PC-9 (cell line): ENCODE results near the gene CLCN2. TPM values are rescaled to one million over a fixed set of nuclear protein-coding genes. Genes with fewer than 3 reads are reported as not detected.

Experiments
- BruUV-seq: library from RNA; stranded (reverse); fragments of 400-500 nt; replicated peaks from 2 replicates; lab custom pipeline; 2021; lab: Mats Ljungman, UMichigan
- CTCF ChIA-PET: fragments of 300-600 bp; sonication (Branson Sonifier 250); formaldehyde crosslinking; loops from one replicate; lab custom pipeline; 2022; ENCODE audit warnings: antibody characterized with exemption; lab: Charles Lee
- POLR2A ChIA-PET: fragments of 300-600 bp; sonication (Branson Sonifier 250); formaldehyde crosslinking; loops from one replicate; lab custom pipeline; 2022; ENCODE audit warnings: antibody characterized with exemption; ENCODE audit not compliant: unreplicated experiment; lab: Charles Lee
- DNase-seq, 2 experiments: peaks; one replicate each; pipeline versions ENCODE4 v3.0.0 to v3.0.0-alpha.2; 2015 to 2022; ENCODE audit warnings: mixed read lengths in 1 of 2
- H2AFZ ChIP-seq: fragments of 200-600 bp; sonication (generic); 2 replicates; pipeline ENCODE4 v1.8.1; 2017; ENCODE audit warnings: antibody characterized with exemption
- H3F3A ChIP-seq: fragments of 200-600 bp; sonication (generic); 2 replicates; pipeline ENCODE4 v1.8.1; 2017; ENCODE audit warnings: antibody characterized with exemption, mild to moderate bottlenecking, low read depth; ENCODE audit not compliant: insufficient read depth
- H3K27ac ChIP-seq: fragments of 200-600 bp; sonication (generic); 2 replicates; pipeline ENCODE4 v1.6.1; 2016; ENCODE audit warnings: mixed run types
- H3K27me3 ChIP-seq: fragments of 200-600 bp; sonication (generic); 2 replicates; pipeline ENCODE4 v1.6.1; 2016; ENCODE audit warnings: low read depth, mixed run types; ENCODE audit not compliant: insufficient read depth
- H3K36me3 ChIP-seq: fragments of 200-600 bp; sonication (generic); 2 replicates; pipeline ENCODE4 v1.6.1; 2016; ENCODE audit warnings: low read depth, mixed run types
- H3K4me1 ChIP-seq: fragments of 200-600 bp; sonication (generic); replicated peaks from 2 replicates; pipeline ENCODE4 v1.6.1; 2016; ENCODE audit warnings: mixed run types; ENCODE audit not compliant: insufficient read depth
- H3K4me2 ChIP-seq: fragments of 200-600 bp; sonication (generic); 2 replicates; pipeline ENCODE4 v1.6.1; 2017; ENCODE audit warnings: mixed run types
- H3K4me3 ChIP-seq: fragments of 200-600 bp; sonication (generic); 2 replicates; pipeline ENCODE4 v1.6.1; 2016; ENCODE audit warnings: mixed run types
- H3K79me2 ChIP-seq: fragments of 200-600 bp; sonication (generic); 2 replicates; pipeline ENCODE4 v1.6.1; 2017; ENCODE audit warnings: low read depth, mixed run types
- H3K9me2 ChIP-seq: fragments of 200-600 bp; sonication (generic); 2 replicates; pipeline ENCODE4 v1.8.1; 2017; ENCODE audit warnings: mild to moderate bottlenecking; ENCODE audit not compliant: insufficient read depth
- H3K9me3 ChIP-seq: fragments of 200-600 bp; sonication (generic); 2 replicates; pipeline ENCODE4 v1.8.1; 2016; ENCODE audit warnings: low read depth; ENCODE audit not compliant: insufficient read depth
- H4K20me1 ChIP-seq: fragments of 200-600 bp; sonication (generic); 2 replicates; pipeline ENCODE4 v1.8.1; 2017; ENCODE audit not compliant: insufficient read depth
- EZH2 ChIP-seq: fragments of 200-600 bp; sonication (generic); IDR thresholded peaks from 2 replicates; pipeline ENCODE4 v1.8.0; 2017; ENCODE audit warnings: antibody characterized with exemption, low read depth
- intact Hi-C: fragments of 100-400 bp; cut with micrococcal nuclease; formaldehyde crosslinking; loops from one replicate; pipeline ENCODE4 v1.10.0; 2022; ENCODE audit not compliant: unreplicated experiment
- total RNA-seq: library from RNA; stranded (reverse); gene quantifications from 2 replicates; pipeline ENCODE4 v1.2.3, GENCODE V29; 2021
- TF ChIP-seq, protein P1 (sequence below): fragments of 200-600 bp; sonication (generic); conservative IDR thresholded peaks from 2 replicates; pipeline ENCODE4 v1.6.1; 2017; ENCODE audit warnings: mixed run types, antibody characterized with exemption, mild to moderate bottlenecking, moderate library complexity

The CLCN2 gene
- total RNA-seq, 1 experiment from 2014 or later: 27.1 TPM

DNA sequence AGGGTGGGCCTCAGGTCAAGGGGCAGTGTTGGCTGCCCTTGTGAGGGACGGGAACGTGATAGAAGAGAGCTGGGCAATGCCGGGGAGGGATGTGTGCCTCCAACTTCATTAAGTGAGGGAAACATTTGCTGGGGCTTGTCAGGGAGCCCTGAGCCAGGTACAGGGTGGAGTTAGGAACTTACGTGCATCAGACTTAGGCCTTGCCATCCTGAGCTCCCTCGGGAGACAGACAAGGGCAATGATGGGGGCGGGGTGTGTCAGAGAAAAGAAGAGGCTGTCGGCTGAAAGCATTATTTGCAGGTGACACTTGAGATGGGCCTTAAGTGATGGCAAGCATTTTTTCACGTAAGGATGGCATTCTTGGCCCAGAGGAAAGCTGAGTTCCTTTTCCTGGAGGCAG, 22.4 kb downstream of the CLCN2 start:
- Histone ChIP-seq H3F3A (peaks cover 41% of the 10 kb centered on the region), H2AFZ (no peak overlapping the region), H4K20me1 (peaks cover 21% of the 10 kb centered on the region), H3K79me2 (peaks cover 14% of the 10 kb centered on the region), H3K9me2 (no peaks in the 10 kb centered on the region), H3K4me3 (no peak overlapping the region), H3K27me3 (no peaks in the 10 kb centered on the region), H3K4me1 (peaks cover 30% of the 10 kb centered on the region), H3K27ac (no peak overlapping the region), H3K4me2 (no peak overlapping the region), H3K9me3 (no peaks in the 10 kb centered on the region), H3K36me3 (peaks cover 9% of the 10 kb centered on the region; the same call in 1 of the 2 replicates)
- ChIA-PET CTCF (no interaction called here), POLR2A (no interaction called here)
- DNase-seq: no peak
- no peak for TF ChIP-seq EZH2
- TF ChIP-seq, protein P1, sequence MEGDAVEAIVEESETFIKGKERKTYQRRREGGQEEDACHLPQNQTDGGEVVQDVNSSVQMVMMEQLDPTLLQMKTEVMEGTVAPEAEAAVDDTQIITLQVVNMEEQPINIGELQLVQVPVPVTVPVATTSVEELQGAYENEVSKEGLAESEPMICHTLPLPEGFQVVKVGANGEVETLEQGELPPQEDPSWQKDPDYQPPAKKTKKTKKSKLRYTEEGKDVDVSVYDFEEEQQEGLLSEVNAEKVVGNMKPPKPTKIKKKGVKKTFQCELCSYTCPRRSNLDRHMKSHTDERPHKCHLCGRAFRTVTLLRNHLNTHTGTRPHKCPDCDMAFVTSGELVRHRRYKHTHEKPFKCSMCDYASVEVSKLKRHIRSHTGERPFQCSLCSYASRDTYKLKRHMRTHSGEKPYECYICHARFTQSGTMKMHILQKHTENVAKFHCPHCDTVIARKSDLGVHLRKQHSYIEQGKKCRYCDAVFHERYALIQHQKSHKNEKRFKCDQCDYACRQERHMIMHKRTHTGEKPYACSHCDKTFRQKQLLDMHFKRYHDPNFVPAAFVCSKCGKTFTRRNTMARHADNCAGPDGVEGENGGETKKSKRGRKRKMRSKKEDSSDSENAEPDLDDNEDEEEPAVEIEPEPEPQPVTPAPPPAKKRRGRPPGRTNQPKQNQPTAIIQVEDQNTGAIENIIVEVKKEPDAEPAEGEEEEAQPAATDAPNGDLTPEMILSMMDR: no peak
- intact Hi-C loops: no loop called here
- no TSS peak for BruUV-seq

DNA sequence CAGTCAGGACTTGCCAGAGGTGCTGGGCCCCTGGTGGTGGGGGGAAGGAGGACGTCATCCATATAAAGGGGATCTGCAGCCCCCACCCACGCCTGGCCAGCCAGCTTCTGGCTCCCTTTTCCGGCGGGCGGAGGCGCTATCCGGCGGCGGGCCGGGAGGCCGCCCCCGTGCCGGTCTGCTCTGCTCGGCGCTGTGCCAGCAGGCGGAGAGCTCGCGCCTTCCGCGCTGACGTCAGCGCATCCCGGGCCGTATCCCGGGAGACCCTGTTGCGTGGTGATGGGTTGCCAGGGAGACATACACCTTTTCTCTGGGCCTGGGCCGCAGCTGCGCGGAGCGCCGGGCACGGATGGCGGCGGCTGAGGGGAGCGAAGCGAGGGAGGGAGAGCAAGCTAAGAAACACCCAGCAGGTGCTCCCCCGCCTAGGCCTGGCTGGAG, 22.9 kb downstream of the CLCN2 start:
- CTCF ChIA-PET: no interaction called here
- H3K9me3 ChIP-seq: no peaks in the 10 kb centered on the region
- H3K4me2 ChIP-seq: no peak overlapping the region
- H3K27me3 ChIP-seq: no peaks in the 10 kb centered on the region
- no peak overlapping the region for H2AFZ ChIP-seq
- BruUV-seq: no TSS peak
- no peak overlapping the region for H3K4me3 ChIP-seq
- peaks cover 35% of the 10 kb centered on the region for H3K4me1 ChIP-seq
- no peaks in the 10 kb centered on the region for H3K9me2 ChIP-seq
- H4K20me1 ChIP-seq: peaks cover 26% of the 10 kb centered on the region
- H3K36me3 ChIP-seq: peaks cover 9% of the 10 kb centered on the region; the same call in 1 of the 2 replicates
- POLR2A ChIA-PET: no interaction called here
- peaks cover 14% of the 10 kb centered on the region for H3K79me2 ChIP-seq
- H3K27ac ChIP-seq: no peak overlapping the region
- no peak for DNase-seq
- intact Hi-C loops: no loop called here
- peaks cover 46% of the 10 kb centered on the region for H3F3A ChIP-seq
- no peak for TF ChIP-seq EZH2
- TF ChIP-seq, protein P1: no peak

DNA sequence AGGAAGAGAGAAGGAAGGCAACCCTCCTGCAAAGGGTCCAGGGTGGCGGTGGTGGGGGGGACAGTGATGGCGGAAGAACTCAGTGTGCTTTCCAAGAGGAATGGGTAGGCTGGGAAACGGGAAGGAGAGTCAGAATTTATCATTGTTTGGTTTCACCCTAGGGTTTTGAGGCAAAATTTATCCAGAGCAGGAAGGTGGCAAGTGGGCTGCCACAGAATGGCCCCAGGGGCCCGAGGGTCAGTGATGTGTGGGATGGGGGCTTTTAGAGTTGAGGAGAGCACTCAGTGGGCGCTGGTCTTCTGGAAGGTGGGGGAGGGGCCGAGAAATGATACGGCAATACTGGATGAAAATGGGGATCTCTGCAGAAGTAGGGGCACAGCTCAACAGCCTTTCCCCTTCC, 23.4 kb downstream of the CLCN2 start:
- no peak overlapping the region for H3K27ac ChIP-seq
- DNase-seq: no peak

More for the DNA sequence above, 23.4 kb downstream of the CLCN2 start:
- Histone ChIP-seq H3K4me1 (peaks cover 40% of the 10 kb centered on the region), H3K36me3 (peaks cover 9% of the 10 kb centered on the region; the same call in 1 of the 2 replicates), H4K20me1 (peaks cover 31% of the 10 kb centered on the region), H3K9me2 (no peaks in the 10 kb centered on the region), H2AFZ (no peak overlapping the region), H3K4me3 (no peak overlapping the region), H3F3A (peaks cover 51% of the 10 kb centered on the region), H3K27me3 (no peaks in the 10 kb centered on the region), H3K79me2 (peaks cover 14% of the 10 kb centered on the region), H3K4me2 (no peak overlapping the region), H3K9me3 (no peaks in the 10 kb centered on the region)
- BruUV-seq: no TSS peak
- CTCF ChIA-PET: no interaction called here
- POLR2A ChIA-PET: no interaction called here
- intact Hi-C loops: no loop called here
- no peak for TF ChIP-seq EZH2
- TF ChIP-seq, protein P1: no peak
